Testis (tissue), 3 donors: ENCODE data around the gene MAN1C1. TPM values are rescaled to one million over a fixed set of nuclear protein-coding genes. Genes with fewer than 3 reads are reported as not detected.

Experiments
- DNase-seq: peaks from one replicate; pipeline ENCODE4 v3.0.0-alpha.2; 2019
- H3K27ac ChIP-seq, 2 donors: fragments of 200-600 bp; sonication (generic); one replicate each; pipeline ENCODE4 v1.5.1; 2019
- H3K27me3 ChIP-seq: fragments of 200-600 bp; sonication (generic); one replicate; pipeline ENCODE4 v1.5.1; 2019
- H3K36me3 ChIP-seq: fragments of 200-600 bp; sonication (generic); one replicate; pipeline ENCODE4 v1.5.1; 2017; ENCODE audit warnings: low read depth; ENCODE audit errors: missing control alignments
- H3K4me1 ChIP-seq: fragments of 200-600 bp; sonication (generic); one replicate; pipeline ENCODE4 v1.5.1; 2019
- H3K4me3 ChIP-seq, 2 donors: fragments of 200-600 bp; sonication (generic); one replicate each; pipeline ENCODE4 v1.5.1; 2017 to 2019
- H3K9me3 ChIP-seq: fragments of 200-600 bp; sonication (generic); one replicate; pipeline ENCODE4 v1.5.1; 2017
- POLR2A ChIP-seq: fragments of 450-650 bp; IDR thresholded peaks from one replicate; pipeline ENCODE4 v1.6.1; 2017; ENCODE audit warnings: antibody characterized with exemption, mild to moderate bottlenecking, moderate library complexity
- WGBS, 2 donors: methylation state at CpG; one replicate each; pipeline ENCODE4 v1.1.5; 2018; 5-methylcytosine and 5-hydroxymethylcytosine counted together
- intact Hi-C: fragments of 100-400 bp; cut with DNase I; formaldehyde crosslinking; loops from one replicate; pipeline ENCODE4 v1.15.1; 2023; ENCODE audit warnings: low total_unique reads
- polyA plus RNA-seq: library from polyadenylated mRNA; stranded (reverse); fragments of 350-450 nt; fragmentation: Illumina TruSeq; extraction: RNeasy Lipid Tissue Mini Kit (QIAGEN cat#74804); gene quantifications from one replicate; pipeline ENCODE4 v1.2.3, GENCODE V29; 2014; ENCODE audit warnings: low read depth, low replicate concordance; ENCODE audit not compliant: insufficient read depth
- total RNA-seq, 2 donors: library from RNA; depleted of rRNA; stranded (reverse); fragments of >200 nt; gene quantifications; one replicate each; pipeline ENCODE4 v1.2.3, GENCODE V29; 2016
- TF ChIP-seq, protein P1 (sequence below), 3 experiments: fragments of 450-650 bp in 2 of 3; fragments of 200-600 bp in 1 of 3; sonication (generic) in 1 of 3; IDR thresholded peaks; one replicate each; pipeline ENCODE4 v1.5.1; 2016 to 2019; ENCODE audit warnings: antibody characterized with exemption in 3 of 3, mild to moderate bottlenecking in 2 of 3, moderate library complexity in 1 of 3

MAN1C1 gene
- total and polyA plus RNA-seq, 3 donors from 2014 or later = 12.8 to 21.1 (median 14.8) TPM

- DNase-seq = no peak
These were observed 175.5 kb downstream of the MAN1C1 start for GRCh38 chr1:25792115-25792514.

DNA sequence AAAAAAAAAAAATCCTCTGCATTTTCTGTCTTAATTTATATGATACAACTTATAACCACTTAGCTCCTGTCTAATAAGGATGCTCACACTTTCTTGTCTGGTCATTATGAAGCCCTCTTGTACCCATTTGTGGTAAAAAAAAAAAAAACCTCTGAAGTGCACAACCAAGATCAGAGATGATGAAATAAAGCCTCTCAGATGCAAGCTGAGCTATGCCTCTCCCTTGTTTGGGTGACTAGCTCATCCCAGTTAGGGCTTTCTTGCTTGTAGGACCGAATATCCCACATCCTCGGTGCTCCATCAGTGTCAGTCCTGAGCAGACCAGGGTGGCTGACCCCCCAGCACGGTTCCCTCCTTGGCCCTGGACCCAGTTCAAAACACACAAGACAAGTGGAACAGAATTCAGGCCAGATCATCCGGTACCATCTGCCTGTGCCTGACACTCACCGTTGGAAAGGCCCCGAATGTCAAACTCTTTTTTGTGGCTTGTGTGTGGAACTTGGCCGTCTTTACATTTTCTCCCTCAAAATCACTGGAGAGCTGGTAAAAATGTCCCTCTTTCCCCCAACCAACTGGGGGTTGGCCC is 177.1 kb downstream of the MAN1C1 start:
- DNase-seq = no peak
- no peaks in the 10 kb centered on the region for H3K36me3 ChIP-seq
- TF ChIP-seq, protein P1, sequence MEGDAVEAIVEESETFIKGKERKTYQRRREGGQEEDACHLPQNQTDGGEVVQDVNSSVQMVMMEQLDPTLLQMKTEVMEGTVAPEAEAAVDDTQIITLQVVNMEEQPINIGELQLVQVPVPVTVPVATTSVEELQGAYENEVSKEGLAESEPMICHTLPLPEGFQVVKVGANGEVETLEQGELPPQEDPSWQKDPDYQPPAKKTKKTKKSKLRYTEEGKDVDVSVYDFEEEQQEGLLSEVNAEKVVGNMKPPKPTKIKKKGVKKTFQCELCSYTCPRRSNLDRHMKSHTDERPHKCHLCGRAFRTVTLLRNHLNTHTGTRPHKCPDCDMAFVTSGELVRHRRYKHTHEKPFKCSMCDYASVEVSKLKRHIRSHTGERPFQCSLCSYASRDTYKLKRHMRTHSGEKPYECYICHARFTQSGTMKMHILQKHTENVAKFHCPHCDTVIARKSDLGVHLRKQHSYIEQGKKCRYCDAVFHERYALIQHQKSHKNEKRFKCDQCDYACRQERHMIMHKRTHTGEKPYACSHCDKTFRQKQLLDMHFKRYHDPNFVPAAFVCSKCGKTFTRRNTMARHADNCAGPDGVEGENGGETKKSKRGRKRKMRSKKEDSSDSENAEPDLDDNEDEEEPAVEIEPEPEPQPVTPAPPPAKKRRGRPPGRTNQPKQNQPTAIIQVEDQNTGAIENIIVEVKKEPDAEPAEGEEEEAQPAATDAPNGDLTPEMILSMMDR (IDR thresholded peaks at IDR 0.05) = no peak
- no peak for TF ChIP-seq POLR2A
- no peak overlapping the region for H3K4me3 ChIP-seq
- no peaks in the 10 kb centered on the region for H3K4me1 ChIP-seq
- no peaks in the 10 kb centered on the region for H3K9me3 ChIP-seq
- 65 to 68% methylated on average over 6 to 7 of the region's 7 CpGs for WGBS, 2 donors
- no peaks in the 10 kb centered on the region for H3K27me3 ChIP-seq
- intact Hi-C loops = no loop called here
- no peak overlapping the region for H3K27ac ChIP-seq

More at GRCh38 chr1:25792115-25792514, 175.5 kb downstream of the MAN1C1 start:
- 66 to 69% methylated on average over 4 of the region's 4 CpGs for WGBS, 2 donors
- Histone ChIP-seq H3K36me3 (no peaks in the 10 kb centered on the region), H3K27me3 (no peaks in the 10 kb centered on the region), H3K9me3 (no peaks in the 10 kb centered on the region), H3K4me1 (no peaks in the 10 kb centered on the region), H3K27ac (no peak overlapping the region), H3K4me3 (no peak overlapping the region)
- intact Hi-C loops = no loop called here
- TF ChIP-seq, protein P1 (IDR thresholded peaks at IDR 0.05) = no peak
- TF ChIP-seq POLR2A = no peak

- no peaks in the 10 kb centered on the region for H3K36me3 ChIP-seq
- H3K4me3 ChIP-seq = no peak overlapping the region
- no peaks in the 10 kb centered on the region for H3K9me3 ChIP-seq
- intact Hi-C loops = no loop called here
- no peak for DNase-seq
- WGBS, 2 donors = 70 to 82% methylated on average over 8 of the region's 8 CpGs
- no peak for TF ChIP-seq POLR2A
- TF ChIP-seq, protein P1 (IDR thresholded peaks at IDR 0.05) = no peak
- no peaks in the 10 kb centered on the region for H3K27me3 ChIP-seq
- no peak overlapping the region for H3K27ac ChIP-seq
- H3K4me1 ChIP-seq = peaks cover under 1% of the 10 kb centered on the region
These were observed 177.7 kb downstream of the MAN1C1 start for GRCh38 chr1:25794325-25794724.

- TF ChIP-seq, protein P1 (IDR thresholded peaks at IDR 0.05) = no peak
- TF ChIP-seq POLR2A = no peak
- Histone ChIP-seq H3K4me1 (peaks cover 5% of the 10 kb centered on the region), H3K27me3 (no peaks in the 10 kb centered on the region), H3K4me3 (no peak overlapping the region), H3K9me3 (no peaks in the 10 kb centered on the region), H3K27ac (no peak overlapping the region), H3K36me3 (no peaks in the 10 kb centered on the region)
- no peak for DNase-seq
- WGBS, 2 donors = 62 to 75% methylated on average over 2 of the region's 2 CpGs
- intact Hi-C loops = no loop called here
These were observed 178.6 kb downstream of the MAN1C1 start for GRCh38 chr1:25795211-25795610.
